Stimulated activated naive CD8-positive, alpha-beta T cell treated with anti-CD3 and anti-CD28 coated beads, Interleukin-15, Interleukin-2, amounts not matched to agents 100 U/mL and 50 U/mL, for 24 hours (primary cell): ENCODE data around the gene KCNJ18.
"Not testable (repeated sequence)": the region's sequence is repeated elsewhere in the genome, so short reads cannot be mapped to it uniquely, and the experiment has no call there.

Experiments
- ATAC-seq: fragments of 150-1000 bp; cut with Tn5 transposase; one replicate; pipeline ENCODE4 v1.10.0; 2021
- DNase-seq: peaks from one replicate; pipeline ENCODE4 v3.0.0; 2021

Gene KCNJ18

DNA sequence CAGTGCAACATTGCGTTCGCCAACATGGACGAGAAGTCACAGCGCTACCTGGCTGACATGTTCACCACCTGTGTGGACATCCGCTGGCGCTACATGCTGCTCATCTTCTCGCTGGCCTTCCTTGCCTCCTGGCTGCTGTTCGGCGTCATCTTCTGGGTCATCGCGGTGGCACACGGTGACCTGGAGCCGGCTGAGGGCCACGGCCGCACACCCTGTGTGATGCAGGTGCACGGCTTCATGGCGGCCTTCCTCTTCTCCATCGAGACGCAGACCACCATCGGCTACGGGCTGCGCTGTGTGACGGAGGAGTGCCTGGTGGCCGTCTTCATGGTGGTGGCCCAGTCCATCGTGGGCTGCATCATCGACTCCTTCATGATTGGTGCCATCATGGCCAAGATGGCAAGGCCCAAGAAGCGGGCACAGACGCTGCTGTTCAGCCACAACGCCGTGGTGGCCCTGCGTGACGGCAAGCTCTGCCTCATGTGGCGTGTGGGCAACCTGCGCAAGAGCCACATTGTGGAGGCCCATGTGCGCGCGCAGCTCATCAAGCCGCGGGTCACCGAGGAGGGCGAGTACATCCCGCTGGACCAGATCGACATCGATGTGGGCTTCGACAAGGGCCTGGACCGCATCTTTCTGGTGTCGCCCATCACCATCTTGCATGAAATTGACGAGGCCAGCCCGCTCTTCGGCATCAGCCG is 10.8 kb downstream of the KCNJ18 start:
- not testable (repeated sequence) for ATAC-seq, DNase-seq

DNA sequence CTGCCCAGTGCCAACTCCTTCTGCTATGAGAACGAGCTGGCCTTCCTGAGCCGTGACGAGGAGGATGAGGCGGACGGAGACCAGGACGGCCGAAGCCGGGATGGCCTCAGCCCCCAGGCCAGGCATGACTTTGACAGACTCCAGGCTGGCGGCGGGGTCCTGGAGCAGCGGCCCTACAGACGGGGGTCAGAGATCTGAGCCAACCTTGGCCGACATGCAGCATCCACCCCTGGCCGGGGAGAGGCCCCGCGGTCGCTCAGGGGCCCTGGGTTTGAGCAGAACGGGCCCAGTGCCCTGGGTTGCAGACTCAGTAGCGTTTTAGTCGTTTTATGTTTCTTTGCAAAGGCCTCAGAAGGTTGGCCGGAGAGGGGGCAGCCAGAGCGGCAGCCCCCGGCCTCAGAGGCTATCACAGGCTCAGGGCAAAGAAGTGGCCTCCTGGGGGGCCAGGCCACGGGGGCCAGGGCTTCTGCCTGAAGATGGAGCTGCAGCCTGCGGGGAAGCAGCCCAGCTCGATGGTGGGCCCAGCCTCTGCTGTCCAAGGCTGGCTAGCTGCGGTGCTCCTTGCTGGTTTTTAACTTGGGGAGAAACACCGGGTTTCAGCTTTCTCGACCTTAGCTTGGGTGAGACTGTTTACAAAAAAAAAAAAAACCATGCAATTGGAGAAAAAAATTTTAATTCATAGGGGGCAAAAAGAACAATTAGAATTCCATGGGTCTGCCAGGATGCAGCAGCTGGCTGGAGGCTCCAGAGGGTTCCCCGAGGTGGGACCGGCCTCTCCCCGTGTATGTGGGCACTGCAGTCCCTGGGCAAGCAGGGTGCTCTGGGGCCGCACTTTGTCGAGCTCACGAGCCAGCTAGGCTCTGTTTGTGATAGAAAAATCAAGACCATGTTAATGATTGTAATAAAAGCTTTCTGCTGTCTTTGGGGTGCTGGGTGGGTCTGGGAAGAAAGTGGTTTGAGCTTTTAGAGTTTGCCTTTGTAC is 11.9 kb downstream of the KCNJ18 start:
- DNase-seq, ATAC-seq: not testable (repeated sequence)

DNA sequence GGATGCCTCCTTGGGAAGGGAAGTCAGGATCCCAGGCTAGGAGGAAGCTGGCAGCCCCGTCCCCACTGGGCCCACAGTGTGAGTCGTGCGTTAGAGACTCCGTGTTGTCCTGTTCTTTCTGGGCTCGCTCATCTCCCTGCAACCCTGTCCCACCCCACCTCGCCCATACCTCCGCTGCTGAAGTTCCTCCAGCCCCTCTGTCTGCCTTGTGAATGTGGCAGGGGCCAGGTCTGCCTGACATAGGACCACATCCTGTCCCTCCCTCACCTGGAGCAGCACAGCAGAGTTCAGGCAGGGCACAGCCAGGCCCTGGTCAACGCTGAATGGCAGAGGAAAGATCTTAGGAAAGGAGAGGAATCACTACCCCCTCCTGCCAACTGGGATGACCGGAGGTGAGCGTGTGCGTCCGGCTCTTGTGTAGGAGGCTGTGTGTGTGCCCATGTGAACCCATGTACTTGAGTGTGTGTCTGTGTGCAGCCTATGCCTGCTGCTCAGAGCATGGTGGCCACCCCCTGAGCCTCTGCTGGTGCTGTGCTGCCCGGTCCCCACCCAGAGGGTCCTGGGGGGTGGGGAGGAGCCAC is 12.8 kb downstream of the KCNJ18 start:
- no peak for DNase-seq

DNA sequence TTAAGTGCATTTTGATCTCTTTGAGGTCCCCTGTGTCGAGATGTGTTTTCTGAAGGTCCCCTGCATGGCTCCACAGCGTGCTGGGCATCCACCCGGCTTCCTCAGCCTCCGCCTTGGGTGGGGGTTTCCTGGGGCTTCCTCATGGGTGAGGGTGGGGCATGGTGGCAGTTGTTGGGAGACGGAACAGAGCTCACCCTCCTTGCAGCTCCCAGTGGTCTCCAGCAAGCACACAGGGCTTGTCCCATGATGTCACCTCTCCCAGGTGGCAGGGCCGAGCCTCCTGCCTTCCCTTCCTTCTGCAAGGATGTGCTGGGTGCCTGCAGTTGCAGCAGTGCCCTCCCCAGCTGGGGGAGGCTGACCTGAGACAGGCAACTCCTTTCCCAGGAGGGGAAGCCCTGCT is 13.4 kb downstream of the KCNJ18 start:
- DNase-seq, ATAC-seq: not testable (repeated sequence)

More for the DNA sequence above, 12.8 kb downstream of the KCNJ18 start:
- ATAC-seq: no peak

DNA sequence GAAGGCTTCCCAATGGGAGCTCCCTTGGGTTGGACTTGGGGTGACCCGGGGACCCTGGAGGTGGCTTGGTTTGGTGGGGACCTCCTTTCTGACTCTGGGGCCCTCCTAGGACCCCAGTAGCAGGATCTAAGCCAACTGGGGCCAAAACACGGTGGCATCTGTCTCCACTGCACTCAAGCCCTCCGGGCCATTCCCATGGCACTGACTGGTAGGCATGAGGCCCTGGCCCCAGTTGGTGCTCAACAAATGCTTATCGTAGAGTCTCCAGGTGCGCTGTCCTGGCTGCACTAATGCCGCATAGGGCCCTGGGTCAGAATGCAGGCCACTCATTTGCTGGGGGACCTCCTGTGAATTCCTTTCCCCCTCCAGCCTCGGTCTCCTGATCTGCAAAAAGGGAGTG is 14.2 kb downstream of the KCNJ18 start:
- ATAC-seq: not testable (repeated sequence)

DNA sequence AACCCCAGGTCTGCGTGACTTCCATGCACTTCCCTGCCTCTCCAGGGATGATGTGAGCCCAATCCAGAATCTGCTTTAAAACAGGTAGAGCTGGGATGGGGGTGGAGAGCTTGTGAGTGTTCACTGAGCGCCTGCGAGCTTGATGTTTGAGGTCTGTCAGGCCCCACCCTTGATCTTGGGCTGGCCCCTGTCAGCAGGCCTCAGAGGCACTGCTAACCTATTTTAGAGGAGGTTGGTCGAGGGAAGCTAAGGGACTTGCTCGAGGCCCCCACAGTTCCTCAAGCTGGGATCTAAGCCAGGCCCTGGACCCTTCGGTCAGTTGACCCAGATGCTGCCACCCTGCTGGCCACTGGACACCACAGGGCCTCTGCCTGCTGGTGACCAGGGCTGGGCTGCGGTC is 14.8 kb downstream of the KCNJ18 start:
- ATAC-seq, DNase-seq: not testable (repeated sequence)

More for the DNA sequence above, 14.2 kb downstream of the KCNJ18 start:
- DNase-seq: not testable (repeated sequence)

DNA sequence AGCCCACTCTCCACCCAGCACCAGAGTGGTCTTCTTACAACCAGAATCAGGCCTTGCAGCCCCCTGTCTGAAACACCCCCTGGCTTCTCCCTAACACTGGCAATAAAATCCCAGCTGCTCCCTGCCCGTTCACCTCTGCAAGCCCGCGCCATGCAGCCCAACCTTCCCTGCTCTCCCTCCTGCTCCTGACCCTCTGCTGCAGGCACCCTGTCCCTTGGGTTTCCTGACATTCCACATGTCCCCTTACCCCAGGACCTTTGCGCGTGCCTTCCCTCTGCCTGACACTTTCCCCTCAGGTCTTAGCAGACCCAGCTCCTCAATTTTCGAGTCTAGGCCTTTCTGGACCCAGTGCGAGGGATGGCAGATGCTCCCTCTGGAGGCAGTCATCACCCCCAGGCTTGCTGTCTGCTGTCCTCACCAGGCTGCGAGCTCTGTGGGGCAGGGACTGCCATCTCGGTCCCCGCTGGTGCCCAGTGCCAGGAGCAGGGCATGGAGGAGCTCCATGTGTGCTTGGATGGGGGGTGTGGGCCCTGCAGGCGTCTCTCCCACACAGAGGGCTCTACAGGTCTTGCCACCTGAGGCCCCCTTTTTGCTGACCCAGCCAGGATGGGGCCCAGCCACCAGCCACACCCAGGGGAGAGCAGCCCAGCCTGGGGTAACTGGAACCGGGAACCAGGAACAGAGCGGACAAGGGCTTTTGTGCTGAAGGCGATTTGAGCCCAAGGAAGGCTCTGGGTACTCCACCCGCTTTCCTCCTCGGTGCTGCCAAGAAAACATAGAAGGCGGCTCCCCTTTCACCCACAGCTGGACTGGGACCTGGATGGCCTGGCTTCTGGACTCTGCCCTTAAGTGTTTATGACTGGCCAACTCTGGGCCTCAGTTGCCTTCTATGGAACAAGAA is 15.6 kb downstream of the KCNJ18 start:
- not testable (repeated sequence) for ATAC-seq, DNase-seq

DNA sequence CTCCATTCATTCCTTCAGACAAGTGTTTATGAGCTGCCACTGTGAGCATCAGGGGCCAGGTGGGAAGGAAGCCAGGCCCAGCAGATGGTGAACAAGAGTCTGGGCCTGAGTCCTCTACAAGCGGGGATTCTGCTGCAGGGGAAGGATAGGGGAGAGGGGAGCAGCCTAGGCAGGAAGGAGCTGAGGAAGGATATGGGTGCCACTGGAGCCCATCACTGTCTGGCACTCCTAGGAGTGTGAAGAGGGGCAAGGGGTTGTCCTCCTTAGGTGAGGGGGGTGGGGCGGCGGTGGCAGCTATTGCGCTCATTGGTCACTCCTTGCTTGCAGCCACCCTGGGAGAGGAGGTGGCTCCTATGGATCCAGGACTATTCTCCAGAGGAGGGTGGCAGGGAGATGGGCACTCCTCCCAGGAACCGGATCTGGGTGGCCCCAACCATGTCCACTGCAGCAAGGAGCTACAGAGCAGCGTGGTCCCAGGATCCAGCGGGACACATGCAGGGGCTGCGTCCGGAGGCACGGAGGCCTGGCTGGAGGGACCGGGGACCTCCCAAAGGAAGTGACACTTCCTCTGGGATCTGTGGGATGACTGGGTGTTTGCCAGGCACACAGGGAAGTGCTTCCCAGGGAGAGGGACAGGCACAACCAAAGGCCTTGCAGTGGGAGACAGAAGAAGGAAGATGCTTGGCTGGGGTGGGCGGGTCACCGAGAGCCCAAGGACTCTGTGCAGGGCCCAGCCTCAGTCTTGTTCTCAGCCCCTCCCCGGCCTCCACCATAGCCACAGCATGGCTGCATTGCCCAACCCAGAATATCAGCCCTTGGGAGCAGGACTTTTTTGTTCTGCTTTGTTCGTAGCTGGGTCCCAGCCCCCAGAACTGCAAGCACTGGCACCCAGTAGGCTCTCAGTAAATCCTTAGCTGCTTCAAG is 16.6 kb downstream of the KCNJ18 start:
- DNase-seq: not testable (repeated sequence)

DNA sequence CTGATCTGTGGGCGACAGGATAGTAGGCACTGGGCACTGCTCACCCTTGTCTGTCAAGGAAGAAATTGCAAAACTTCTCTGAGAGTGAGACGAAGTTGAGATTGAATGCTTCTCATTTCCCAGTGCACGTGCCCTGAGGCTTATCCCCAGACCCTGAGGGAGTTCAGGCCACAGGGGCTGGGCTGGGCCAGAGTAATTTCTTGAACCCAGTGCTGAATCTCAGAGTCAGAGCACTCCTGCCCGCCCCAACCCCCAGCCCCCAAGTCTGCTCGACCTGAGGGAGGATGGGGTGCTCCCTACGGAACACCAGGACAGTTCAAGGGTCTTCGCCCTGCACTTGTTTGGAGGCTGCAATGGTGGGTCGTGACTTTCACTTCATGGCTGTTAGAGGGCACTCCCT is 17.7 kb downstream of the KCNJ18 start:
- not testable (repeated sequence) for DNase-seq, ATAC-seq

More for the DNA sequence above, 16.6 kb downstream of the KCNJ18 start:
- ATAC-seq: not testable (repeated sequence)

DNA sequence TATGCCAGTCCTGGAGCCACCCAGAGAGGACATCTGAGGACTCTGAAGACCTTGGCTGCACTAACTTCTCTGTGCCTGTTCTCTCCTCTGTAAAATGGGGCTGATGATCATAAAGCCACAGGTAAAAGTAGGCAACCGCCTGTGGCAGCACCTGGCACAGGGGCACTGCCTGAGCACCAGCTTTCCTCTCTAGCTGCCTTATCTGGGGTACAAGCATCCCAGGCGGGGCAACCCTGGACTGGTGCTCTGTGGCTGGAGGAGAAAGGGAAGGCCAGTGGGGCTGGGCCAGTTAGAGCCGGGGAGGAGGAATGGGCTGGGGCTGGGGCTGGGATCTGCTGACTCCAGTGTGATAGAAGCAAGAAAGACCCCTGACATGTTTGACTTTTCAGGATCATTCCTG is 18.2 kb downstream of the KCNJ18 start:
- not testable (repeated sequence) for ATAC-seq, DNase-seq

DNA sequence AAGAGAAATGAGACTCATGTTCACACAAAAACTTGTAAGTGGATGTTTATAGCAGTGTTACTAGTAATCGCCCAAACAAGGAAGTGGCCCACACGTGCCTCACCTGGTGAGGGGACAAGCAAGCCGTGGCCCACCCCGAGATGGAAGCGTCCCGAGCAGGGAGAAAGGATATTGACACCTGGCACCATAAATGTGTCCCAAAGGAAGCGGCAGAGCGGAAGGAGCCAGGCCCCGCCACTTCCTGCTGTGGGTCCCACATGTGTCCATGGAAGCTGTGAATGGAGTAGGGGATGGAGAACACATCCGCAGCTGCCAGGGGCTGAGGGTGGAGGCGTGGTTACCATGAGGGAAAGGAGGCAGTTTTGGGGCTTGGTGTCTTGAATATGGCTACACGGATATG is 18.9 kb downstream of the KCNJ18 start:
- DNase-seq (no peak), ATAC-seq (no peak)

DNA sequence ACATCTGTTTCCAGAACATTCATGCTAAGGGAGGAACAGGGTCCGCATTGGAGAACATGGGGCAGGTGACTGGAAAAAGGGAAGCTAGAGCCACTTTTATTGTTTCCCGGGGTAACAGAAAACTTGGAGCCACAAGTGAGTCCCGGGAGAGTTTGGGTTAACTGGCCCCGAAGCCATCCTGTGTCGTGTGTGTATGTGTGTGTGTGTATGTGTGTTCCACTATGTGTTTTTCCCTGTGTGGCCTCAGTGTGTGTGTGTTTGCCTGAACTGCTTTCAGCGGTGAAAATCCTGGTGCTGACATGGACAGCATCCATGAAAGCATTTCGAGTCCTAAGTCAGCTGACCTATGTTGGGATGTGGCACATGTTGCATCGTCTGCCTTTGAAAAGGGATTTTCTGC is 20.7 kb downstream of the KCNJ18 start:
- not testable (repeated sequence) for ATAC-seq, DNase-seq

DNA sequence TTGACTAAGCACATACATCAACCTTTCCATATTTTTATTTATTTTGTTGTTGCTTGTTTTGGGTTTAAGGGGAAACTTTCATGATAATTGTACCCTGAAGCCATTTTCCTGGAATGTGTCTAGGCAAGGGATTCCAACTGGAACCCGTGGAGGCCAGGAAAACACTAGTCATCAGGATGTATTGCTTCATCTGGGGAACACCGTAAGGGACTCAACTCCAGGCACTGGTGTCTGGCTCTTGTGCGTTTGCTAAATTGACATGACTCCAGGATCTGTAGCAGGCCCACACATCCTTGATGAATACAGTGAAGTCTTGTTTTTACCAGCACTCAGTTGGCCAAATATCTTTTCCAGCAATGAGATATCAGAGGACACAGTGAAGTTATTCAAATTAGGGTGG is 21.3 kb downstream of the KCNJ18 start:
- not testable (repeated sequence) for ATAC-seq

DNA sequence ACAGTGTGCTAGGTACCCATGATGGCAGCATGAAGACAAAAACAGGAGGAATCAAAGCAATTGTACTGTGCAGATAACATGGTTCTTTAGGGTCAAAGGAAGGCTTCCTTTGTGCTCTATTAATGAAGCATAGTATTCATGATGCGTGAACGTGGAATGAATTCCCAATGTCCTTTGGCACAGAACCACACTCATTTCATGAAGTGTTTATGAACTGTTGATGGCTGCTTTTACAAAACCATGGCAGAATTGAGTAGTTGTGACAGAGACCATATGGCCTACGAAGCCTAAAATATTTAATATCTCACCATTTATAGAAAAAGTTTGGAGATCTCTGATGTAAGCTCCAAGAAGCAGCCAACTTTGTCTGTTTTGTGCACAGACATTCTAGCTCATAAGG is 22.4 kb downstream of the KCNJ18 start:
- DNase-seq, ATAC-seq: not testable (repeated sequence)

More for the DNA sequence above, 21.3 kb downstream of the KCNJ18 start:
- DNase-seq: not testable (repeated sequence)

DNA sequence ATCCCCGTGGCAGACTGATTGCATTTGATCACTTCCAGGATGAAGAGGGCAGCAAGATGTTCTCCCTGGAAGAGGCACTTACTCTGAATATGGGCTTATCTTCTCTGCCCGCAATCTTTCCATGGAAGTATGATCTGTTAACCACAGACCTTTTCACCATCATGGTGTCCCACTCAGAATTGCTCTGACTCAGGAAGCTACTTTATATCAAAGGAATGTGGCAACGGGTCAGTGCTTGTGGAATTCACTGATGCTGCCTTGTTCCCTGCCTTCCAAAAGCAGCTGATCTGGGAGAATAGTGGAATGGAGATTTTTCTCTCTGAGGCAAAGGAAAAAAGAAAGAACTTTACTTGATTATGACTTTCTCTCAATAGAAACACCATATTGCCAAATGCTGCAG is 23.6 kb downstream of the KCNJ18 start:
- not testable (repeated sequence) for ATAC-seq, DNase-seq

DNA sequence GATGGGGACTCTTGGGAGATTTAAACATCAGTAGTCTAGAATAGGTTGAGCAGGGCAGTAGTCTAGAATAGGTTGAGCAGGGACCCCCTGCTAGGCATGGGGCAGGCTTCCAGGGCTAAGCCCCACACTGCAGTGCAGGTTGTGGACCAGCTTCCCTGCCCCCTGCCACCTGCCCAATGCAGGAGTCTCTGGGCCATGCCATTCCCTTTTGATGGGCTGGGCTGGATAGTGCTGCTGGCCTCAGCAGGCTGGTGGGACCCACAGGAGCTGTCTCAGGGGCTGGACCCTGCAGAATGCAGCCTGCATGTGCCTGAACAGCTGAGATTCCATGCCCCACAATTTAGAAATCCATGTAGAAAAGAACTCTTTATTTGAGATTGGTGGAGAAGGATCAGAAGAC is 26.6 kb downstream of the KCNJ18 start:
- DNase-seq, ATAC-seq: not testable (repeated sequence)

DNA sequence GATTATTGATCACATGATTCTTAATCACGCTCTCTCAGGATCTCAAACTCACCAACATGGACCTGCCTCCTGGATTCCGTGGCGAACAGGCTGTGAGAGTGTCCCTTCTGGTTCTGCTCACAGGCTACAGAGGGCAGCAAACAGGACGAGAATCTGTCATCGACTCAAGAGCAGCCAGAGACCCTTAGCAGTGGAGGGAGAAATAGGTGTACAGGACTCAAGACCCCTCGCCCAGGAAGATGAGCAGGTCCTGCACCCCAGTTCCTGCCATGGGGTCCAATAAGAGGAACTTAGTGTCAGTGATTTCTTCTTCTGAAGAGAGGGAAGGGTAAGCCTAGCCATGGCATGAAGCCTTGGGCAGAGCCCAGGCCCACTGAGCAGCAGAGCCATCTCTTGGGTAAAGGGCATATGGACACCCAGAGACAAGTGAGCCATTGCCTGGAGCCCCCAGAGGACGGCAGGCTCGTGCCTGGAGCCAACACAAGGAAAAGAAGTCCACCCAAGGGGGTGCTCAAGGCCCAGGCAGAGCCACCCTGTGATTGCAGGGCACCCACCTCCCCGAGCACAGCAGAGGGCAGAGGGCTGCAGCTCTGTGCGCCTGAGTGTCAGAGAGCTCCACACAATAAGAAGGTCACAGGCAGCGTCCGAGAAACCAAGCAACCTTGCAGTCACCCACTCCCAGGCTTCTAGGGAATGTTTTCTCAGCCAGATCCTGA is 27.3 kb downstream of the KCNJ18 start:
- peak; percentile 28 for ATAC-seq
- DNase-seq: not testable (repeated sequence)

DNA sequence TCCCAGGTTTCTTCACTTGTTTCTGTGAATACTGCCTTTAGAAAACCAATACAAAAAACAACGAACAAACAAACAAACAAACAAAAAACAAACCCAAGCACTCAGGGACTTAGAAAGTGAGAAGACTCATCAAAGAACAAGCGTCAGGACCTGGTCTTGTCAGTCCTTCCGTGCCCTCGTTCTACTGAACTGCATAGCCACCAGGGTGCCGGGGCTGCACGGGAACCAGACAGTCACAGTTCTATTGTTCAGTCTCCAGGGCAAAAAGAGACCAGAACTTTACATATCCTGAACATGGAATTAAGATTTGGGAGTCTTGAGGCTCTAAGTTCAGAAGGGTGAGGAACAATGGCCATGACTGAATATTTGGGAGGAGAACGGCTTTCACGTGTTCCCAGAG is 28.2 kb downstream of the KCNJ18 start:
- not testable (repeated sequence) for DNase-seq, ATAC-seq

DNA sequence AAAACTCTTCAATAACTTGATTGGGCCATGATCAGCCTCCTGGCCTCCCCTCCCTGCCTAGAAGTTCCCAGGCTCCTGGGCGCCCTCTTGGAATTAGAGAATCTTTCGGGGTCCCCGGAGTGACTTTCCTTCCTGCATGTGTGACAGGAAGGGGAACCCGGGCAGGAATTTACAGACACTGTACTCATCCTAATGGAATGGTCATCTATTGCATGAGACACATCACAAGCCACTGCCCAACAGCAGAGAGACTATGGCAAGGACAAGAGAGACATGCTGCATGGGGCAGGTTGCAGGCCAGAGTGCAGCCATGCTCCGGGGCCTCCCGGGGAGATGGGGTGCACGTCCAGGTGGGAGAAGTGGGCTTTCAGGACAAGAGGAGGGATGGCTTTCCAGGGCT is 29.9 kb downstream of the KCNJ18 start:
- not testable (repeated sequence) for DNase-seq, ATAC-seq
